Forelimb muscle (tissue), 1 donor: ENCODE measurements around the gene TEX14. TPM values are rescaled to one million over a fixed set of nuclear protein-coding genes. Genes with fewer than 3 reads are reported as not detected.
"Not testable (repeated sequence)": the region's sequence is repeated elsewhere in the genome, so short reads cannot be mapped to it uniquely, and the experiment has no call there.

Experiments
- DNase-seq: peaks from one replicate; pipeline ENCODE4 v3.0.0-alpha.2; 2013; ENCODE audit warnings: low read depth
- polyA plus RNA-seq: library from polyadenylated mRNA; unstranded; fragments of 120-200 nt; gene quantifications from one replicate; pipeline ENCODE4 v1.2.1, GENCODE V29; 2013; ENCODE audit not compliant: insufficient read length

The TEX14 gene
- polyA plus RNA-seq, 1 donor = 2.1 TPM

DNA sequence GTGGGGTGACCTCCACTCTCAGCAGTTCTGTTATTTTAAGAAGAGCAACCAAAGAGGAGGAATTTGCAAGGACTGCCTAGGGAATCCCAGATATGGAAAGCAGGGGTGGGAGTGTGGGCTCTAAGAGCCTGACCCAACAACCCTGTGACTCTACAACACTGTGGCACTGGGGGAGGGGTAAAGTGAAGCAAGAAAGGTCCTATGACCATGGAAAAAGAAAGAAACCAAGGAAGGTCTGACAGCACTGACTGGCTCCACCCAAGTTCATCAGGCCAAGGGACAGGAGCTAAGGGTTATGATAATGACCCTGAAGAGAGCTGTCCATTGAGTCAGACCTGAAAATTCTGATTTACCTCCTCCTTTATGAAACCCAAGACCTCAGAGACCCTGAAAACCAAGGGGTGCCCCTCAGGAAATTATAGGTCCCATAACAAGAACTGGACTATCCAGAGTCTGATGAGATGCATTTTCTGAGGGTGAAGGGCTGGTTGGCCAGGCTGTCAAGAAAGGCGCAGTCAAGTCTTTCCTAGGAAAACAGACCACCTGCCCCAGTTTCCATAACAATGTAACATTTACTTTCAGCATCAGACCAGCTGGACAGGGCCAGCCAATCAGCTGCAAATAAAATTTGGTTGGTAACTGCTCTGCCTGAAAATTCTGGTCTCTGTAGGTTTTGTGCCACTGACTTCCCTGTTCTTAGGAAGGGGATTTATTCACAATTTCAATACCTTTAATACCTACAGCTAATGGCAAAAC is 123.6 kb downstream of the TEX14 start:
- DNase-seq = no peak

GRCh38 chr17:58565389-58566311 is 126.2 kb downstream of the TEX14 start:
- no peak for DNase-seq

DNA sequence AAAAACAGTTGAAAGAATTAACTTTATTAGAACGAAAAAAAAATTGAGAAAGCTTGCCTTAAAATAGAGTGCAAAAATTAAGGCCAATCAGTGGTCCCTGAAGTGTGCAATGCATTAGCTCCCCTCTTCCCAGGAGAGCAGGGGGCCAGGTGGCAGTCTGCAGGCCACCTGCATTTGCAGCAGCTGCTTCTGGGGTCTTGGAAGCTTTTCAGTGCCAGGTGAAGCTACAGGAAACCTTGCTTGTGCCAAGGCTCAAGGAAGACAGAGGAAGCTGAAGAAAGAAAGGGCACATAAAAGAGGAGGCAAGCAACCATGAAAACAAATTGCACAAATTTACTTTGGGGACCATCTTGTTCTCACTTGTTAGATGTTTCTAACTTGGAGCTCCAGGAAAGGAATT is 126.9 kb downstream of the TEX14 start:
- DNase-seq = no peak

DNA sequence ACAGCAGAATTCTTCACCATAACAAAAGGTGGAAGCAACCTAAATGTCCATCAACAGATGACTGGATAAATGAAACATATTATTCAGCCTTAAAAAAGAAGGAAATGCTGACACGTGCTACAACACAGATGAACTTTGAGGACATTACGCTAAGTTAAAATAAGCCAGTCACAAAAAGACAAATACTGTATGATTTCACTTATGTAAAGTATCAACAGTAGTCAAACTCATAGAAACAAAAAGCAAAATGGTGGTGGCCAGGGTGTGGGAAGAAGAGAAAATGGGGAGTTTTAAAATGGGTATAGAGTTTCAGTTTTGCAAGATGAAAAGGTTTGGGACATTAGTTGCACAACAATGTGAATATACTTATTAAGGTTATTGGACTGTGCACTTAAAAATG is 127.6 kb downstream of the TEX14 start:
- no peak for DNase-seq

- no peak for DNase-seq
These were observed 131.3 kb downstream of the TEX14 start for GRCh38 chr17:58560511-58560910.

DNA sequence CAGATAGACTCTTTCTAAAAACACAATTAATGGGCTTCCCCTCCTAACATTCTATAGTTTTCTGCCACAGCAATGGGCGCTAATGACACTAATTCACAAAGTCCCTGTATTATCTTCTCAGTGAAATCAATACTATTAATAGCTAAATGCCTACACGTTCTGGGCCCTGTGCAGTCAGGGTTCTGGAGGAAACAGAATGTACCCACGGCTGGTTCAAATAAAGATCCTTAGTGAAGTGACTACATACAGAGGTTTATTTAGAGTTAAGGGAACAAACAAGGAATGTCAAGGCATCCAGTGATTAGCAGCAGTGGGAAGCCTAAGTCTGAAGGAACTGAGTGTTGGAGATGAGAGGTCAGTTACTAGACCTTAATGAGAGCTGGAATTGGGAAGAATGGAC is 133.9 kb downstream of the TEX14 start:
- DNase-seq = no peak

GRCh38 chr17:58556833-58557250 is 135.0 kb downstream of the TEX14 start:
- DNase-seq = no peak

GRCh38 chr17:58555109-58555508 is 136.7 kb downstream of the TEX14 start:
- DNase-seq = not testable (repeated sequence)

- DNase-seq = no peak
These were observed 150.6 kb downstream of the TEX14 start for GRCh38 chr17:58541249-58541648.

GRCh38 chr17:58539698-58540097 is 152.1 kb downstream of the TEX14 start:
- DNase-seq = no peak

DNA sequence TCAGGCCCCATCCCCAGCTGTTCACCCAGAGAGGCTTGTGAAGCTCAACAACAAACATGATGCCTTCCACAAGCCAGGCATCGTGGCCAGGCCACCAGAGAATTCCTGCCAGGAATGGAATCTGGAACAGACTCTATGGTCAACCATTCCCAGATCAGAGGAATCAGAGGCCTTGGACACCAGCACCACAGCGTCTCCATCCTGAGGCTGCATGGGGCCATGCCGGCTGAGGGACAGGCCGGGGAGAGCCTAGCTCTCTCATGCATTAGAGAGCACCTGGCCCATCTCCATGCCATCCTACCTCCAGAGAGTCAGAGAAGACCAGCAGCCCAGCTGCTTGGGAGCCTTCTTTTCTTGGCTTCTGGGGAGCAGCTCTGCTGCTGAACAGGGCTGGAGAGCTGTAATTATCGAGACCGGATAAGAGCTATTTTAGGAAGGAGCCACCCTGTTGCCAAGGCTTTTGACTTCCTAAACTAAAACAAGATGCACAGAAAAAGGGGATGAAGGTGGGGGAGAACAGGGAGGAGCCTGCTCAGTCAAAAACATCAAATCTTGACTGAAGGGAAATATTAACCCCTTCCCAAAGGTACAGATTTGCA is 152.9 kb downstream of the TEX14 start:
- DNase-seq = no peak

GRCh38 chr17:58537266-58537665 is 154.6 kb downstream of the TEX14 start:
- no peak for DNase-seq

DNA sequence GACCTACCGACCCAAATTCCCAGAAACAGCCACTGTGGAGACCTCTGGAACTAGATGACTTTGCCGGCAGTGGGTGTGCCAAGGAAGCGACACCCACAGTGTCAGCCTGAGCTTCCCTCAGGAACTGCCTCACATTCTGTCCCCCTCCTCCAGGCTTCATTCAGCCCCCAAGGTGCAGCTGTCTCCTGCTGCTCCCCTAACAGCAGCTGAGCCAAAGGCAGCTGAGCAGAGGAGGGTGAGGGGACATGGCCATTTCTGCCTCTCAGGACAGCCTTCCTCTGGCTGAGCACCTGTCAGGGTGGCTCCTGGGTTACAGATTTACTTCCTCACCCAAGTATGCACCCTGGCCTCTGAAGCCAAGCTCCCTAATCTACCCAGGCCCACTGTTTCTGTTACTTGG is 155.3 kb downstream of the TEX14 start:
- DNase-seq = no peak

- no peak for DNase-seq
These were observed 156.4 kb downstream of the TEX14 start for GRCh38 chr17:58535431-58535830.

- DNase-seq = no peak
These were observed 156.9 kb downstream of the TEX14 start for GRCh38 chr17:58534901-58535421.

DNA sequence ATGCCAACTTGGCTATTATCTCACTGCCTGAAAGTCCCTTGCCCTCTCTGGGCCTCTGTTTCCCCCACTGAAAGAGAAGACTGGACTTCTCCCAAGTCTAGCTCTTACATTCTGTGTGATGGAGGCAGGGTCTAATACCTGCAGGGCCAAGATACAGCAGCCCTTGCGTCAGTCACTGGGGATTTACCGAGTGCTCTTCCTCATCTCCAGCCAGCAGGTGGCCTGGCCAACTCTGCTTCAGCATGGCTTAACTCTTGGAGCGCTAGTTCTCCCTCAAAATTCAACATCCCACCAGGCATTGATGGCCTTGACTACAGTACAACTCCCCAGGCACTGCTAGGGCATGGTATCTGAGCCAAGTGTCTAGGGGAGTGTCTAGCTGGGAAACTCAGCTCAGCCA is 157.5 kb downstream of the TEX14 start:
- DNase-seq = no peak

- no peak for DNase-seq
These were observed 158.1 kb downstream of the TEX14 start for GRCh38 chr17:58533616-58534188.

GRCh38 chr17:58532555-58532951 is 159.3 kb downstream of the TEX14 start:
- no peak for DNase-seq

- no peak for DNase-seq
These were observed 159.9 kb downstream of the TEX14 start for GRCh38 chr17:58531661-58532554.

DNA sequence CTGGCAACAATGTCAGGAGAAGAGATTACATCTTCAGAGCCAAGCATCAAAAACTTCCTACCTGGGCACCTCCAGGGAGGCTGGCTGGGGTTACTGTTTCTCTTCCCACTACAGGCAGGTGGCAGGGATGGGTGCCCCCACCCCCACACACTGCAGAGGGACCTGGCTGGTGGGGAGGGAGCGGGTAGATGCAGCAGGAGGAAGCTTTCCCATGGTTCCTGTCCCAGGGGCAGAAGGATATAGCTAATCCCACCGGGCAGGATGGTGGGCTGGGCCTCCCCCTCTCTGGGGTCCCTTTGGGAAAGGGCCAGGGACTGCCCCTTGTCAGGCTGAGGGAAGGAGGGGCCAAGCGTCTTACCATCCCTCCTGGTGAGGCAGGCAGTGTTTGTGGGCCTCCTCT is 160.7 kb downstream of the TEX14 start:
- no peak for DNase-seq

- no peak for DNase-seq
These were observed 161.2 kb downstream of the TEX14 start for GRCh38 chr17:58530655-58531054.
